GM19240 (cell line): ENCODE measurements around the gene NUBP2.

Source experiments
- DNase-seq: peaks from one replicate; pipeline ENCODE4 v3.0.0; 2011; ENCODE audit warnings: low spot score; ENCODE audit not compliant: insufficient read length

The NUBP2 gene

DNA sequence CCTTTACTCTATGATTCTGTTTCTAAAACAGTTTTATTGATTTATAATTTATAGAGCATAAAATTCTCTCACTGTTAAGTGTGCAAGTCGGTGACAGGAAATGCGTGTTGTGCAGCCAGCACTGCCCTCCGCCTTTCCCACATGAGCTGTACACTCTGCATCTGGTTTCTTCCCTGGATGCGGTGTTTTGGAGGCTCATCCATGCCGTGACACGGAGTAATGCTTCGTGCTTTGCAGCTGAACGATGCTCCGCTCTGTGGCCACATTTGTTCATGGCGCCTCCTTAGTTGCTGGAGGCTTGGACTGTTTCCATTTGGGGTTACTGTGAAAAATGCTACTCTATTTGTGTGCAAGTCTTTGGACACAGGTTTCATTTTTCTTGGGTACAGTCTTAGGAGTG lies 17.9 kb downstream of the NUBP2 start:
- no peak for DNase-seq

DNA sequence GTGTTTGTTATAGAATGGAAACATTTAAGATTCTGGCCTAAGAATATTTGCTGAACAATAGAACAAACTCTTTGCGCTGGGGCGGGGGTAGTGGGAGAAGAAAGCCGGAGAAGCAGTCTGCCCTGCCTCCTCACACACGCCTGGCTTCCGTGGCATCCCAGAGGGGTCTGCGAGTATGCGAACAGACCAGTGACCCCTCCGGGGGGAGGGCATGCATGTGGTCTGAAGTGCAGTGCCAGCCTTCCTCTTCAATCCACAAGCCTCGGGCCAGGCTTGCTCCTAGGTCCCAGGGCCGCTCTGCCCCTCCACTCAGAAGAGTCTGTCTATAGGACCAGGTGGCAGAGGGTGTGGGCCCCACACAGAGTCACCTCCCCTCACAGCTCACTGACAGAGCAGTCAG lies 24.9 kb downstream of the NUBP2 start:
- DNase-seq = no peak

DNA sequence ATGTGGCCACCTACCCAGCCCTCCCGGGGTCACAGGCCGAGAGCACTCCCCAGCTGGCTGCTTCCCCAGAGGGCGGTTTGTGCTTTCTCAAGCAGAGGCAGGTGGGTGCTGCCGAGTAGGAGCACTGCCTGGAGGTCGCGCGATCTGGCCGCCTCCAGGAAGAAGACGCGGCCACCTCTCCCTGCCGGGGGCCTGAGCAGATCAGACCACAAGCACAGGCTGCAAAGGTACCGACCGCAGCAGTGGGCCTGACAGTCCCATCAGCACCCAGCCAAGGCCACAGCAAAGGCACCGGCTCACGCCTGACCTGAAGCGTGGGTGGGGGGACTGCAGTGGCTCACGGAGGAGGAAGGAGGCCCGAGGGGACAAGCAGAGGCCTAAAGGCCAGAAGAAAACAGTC lies 25.9 kb downstream of the NUBP2 start:
- DNase-seq = no peak

GRCh38 chr16:1809281-1809801 lies 26.6 kb downstream of the NUBP2 start:
- no peak for DNase-seq

- DNase-seq = no peak
Observed at GRCh38 chr16:1810106-1810505, 27.3 kb downstream of the NUBP2 start.

DNA sequence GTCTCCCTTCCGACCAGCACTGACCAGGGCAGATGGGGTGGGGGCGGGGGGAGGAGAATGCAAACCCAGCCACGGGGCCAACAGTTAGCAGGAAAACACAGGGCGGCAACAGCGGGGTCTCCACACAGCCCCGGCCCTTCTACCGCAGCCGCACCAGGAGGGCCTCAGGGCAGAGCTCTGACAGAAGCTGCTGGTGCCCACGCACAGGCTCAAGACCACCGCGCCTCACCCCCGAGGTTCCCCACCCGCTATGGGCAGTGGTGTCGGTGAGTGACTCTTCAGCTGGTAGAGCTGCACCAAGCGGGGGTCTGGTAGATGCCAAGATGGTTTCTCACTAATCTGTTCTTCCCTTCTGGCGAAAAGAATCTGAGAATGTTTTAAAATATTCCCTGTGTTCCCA lies 27.8 kb downstream of the NUBP2 start:
- no peak for DNase-seq

- no peak for DNase-seq
Observed at GRCh38 chr16:1812732-1813163, 30.0 kb downstream of the NUBP2 start.

GRCh38 chr16:1815461-1815860 lies 32.7 kb downstream of the NUBP2 start:
- no peak for DNase-seq

- no peak for DNase-seq
Observed at GRCh38 chr16:1816396-1817275, 33.9 kb downstream of the NUBP2 start.

- no peak for DNase-seq
Observed at GRCh38 chr16:1817276-1817589, 34.5 kb downstream of the NUBP2 start.

DNA sequence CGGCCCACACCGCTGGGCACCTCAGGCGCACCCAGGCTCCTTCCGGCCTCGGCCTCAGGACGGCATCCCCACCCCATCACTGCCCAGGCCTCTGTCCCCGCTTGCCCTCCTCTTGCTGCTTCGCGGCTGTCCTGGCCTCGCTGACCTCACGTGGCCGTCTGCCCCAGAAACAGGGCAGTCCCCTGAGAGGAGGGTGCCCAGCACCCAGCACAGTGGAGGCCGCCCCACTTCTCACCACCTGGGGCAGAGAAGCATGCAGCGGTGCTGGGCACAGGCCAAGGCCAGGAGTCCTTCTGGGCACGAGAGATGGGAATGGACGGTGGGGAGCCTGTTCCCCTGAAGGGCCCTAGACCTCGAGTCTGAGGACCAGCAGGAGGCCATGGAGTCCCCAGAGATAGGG lies 35.0 kb downstream of the NUBP2 start:
- DNase-seq = no peak

DNA sequence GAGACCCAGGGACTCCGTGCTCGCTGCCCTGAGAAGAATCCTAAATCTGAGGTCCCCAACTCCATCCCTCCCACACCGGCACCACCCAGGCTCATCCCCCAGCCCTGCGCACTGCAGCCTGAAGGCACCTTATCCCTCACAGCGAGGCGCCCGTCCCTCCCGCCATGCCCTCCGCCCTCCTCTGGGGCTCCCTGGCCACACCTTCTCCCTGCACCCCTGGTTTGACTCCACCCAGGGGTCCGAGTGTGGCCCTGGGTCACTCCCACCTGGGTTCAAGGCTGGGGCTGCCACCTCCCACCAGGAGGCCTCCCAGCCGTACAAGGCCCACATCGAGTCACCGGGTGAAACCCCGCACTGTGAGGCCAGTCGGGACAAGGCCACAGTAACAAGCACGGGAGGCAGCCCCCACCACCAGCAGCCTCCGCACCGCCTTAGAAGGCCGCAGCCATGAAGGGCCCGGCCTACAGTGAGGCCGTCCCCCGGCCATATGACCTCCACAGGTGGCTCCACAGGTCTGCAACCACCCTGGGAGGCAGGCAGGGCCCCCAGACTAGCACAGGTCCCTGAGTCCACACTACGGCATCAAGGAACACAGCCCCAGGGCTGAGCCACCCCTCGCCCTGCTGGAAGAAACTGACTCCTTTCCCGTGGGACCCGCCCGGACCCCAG lies 35.6 kb downstream of the NUBP2 start:
- no peak for DNase-seq

- DNase-seq = no peak
Observed at GRCh38 chr16:1818873-1819525, 36.2 kb downstream of the NUBP2 start.

DNA sequence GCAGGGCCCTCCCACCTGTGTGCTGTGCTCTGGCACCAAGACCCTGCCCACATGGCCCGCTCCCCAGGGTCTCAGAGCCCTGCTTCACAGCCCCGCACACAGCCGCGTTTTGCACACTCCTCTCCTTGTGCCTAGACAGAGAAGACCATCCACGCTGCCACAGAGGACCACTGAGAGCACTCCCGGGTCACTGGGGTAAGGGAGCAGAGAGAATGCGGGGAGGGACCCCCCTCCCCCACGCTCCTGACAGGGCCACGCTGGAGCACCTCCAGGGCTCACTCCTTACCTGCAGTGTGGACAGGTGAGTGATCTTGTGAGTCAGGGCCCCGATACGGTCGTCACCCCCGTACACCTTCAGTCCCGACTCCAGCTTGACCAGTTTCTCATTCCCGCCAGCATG lies 36.9 kb downstream of the NUBP2 start:
- no peak for DNase-seq

GRCh38 chr16:1820096-1820945 lies 37.6 kb downstream of the NUBP2 start:
- DNase-seq = no peak

DNA sequence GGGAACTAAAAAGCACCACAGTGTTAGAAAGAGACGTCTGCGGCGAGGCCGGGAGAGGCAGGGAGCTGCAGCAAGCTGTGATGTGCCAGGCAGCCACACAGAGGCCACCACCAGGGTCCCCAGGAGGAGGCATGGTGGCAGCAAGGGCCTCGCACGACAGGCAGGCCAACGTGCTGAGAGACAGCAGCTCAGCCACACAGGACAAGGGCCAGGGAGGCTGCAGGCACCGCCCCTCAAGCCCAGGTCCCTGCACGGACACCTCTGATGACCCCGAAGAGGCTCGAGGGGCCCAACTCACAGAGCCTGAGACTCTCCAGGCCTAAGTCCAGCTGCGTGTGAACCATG lies 38.2 kb downstream of the NUBP2 start:
- no peak for DNase-seq

DNA sequence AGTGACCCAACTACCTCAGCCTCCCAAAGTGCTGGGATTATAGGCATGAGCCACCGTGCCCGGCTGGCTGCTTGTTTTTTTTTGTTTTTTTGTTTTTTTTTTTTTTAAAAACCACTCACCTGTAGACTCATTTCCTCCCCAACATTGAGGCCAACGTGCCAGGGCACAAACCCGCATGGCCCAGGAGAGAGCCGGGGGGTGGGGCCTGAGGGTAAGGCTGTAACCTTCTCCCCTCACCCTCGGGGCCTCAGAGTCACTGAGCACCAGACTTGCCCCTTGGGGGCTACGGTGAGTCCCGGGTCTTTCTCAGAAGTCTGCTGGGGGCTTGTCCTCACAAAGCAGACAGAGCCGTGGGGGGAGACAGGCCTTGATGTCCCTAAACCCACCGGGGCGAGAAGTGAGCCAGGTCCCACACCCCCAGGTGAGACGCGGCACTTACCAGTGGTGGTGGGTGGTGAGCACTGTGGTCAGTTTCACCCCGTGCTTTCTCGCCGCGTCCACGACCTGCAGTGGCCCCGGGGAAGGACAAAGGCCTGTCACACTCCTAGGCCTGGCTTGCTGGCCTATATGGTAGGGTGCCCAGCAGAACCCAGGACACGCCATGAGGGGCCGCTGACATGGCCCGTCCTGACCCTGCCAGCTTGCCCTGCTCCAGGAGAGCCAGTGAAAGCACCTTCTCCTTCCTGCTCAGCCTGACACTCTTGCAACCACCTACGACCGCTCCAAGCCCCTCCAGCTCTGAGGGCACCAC lies 39.3 kb downstream of the NUBP2 start:
- no peak for DNase-seq

GRCh38 chr16:1822801-1823200 lies 40.0 kb downstream of the NUBP2 start:
- DNase-seq = no peak

- DNase-seq = no peak
Observed at GRCh38 chr16:1823821-1824220, 41.1 kb downstream of the NUBP2 start.

- no peak for DNase-seq
Observed at GRCh38 chr16:1825381-1825863, 42.7 kb downstream of the NUBP2 start.
